Stomach (tissue), 9 donors: ENCODE data around the gene PCBP3. TPM values are rescaled to one million over a fixed set of nuclear protein-coding genes. Genes with fewer than 3 reads are reported as not detected.

ENCODE experiments used
- DNase-seq, 2 donors: peaks; one replicate each; pipeline versions ENCODE4 v3.0.0 to v3.0.0-alpha.2; 2013 to 2019
- H3K27ac ChIP-seq, 5 donors: fragments of 200-600 bp in 4 of 5; sonication (generic) in 4 of 5; one replicate each; pipeline ENCODE4 v1.5.1; 2013 to 2019; ENCODE audit warnings: mild to moderate bottlenecking in 1 of 5, moderate library complexity in 1 of 5
- H3K27me3 ChIP-seq, 3 donors: fragments of 200-600 bp; sonication (generic); one replicate each; pipeline ENCODE4 v1.5.1; 2017 to 2019; ENCODE audit warnings: mixed run types in 1 of 3
- H3K36me3 ChIP-seq, 4 donors: fragments of 200-600 bp; sonication (generic); 1 replicate in 3 of 4; 2 replicates in 1 of 4; pipeline ENCODE4 v1.5.1; 2016 to 2019
- H3K4me1 ChIP-seq, 4 donors: fragments of 200-600 bp; sonication (generic); one replicate each; pipeline ENCODE4 v1.5.1; 2016 to 2019
- H3K4me3 ChIP-seq, 4 donors: fragments of 200-600 bp; sonication (generic) in 3 of 4; one replicate each; pipeline ENCODE4 v1.5.1; 2016 to 2019; ENCODE audit warnings: mild to moderate bottlenecking in 1 of 4
- H3K9me3 ChIP-seq, 4 donors: fragments of 200-600 bp; sonication (generic); one replicate each; pipeline ENCODE4 v1.5.1; 2016 to 2019
- EP300 ChIP-seq: sonication (generic); formaldehyde crosslinking; IDR thresholded peaks from one replicate; pipeline ENCODE4 v1.6.1; 2017; ENCODE audit warnings: antibody characterized with exemption
- POLR2A ChIP-seq, 4 donors: fragments of 450-650 bp; IDR thresholded peaks; one replicate each; pipeline ENCODE4 v1.6.1; 2016; ENCODE audit warnings: antibody characterized with exemption in 4 of 4, control low read depth in 2 of 4, mild to moderate bottlenecking in 1 of 4, moderate library complexity in 1 of 4
- POLR2AphosphoS5 ChIP-seq, 3 donors: sonication (generic); formaldehyde crosslinking; IDR thresholded peaks; one replicate each; pipeline ENCODE4 v1.6.1; 2016; ENCODE audit warnings: antibody characterized with exemption in 3 of 3
- WGBS, 5 donors: extraction: QIAGEN DNeasy Blood & Tissue Kit in 3 of 5; methylation state at CpG; one replicate each; pipeline versions ENCODE4 v1.1.5 to v1.1.7; 2013 to 2018; 5-methylcytosine and 5-hydroxymethylcytosine counted together
- intact Hi-C: fragments of 100-400 bp; cut with DNase I; formaldehyde crosslinking; loops from one replicate; pipeline ENCODE4 v1.15.1; 2023; ENCODE audit warnings: low total_unique reads
- polyA plus RNA-seq, 3 donors: library from polyadenylated mRNA; stranded (reverse); fragments of 200-250 nt; gene quantifications; one replicate each; pipeline ENCODE4 v1.2.3, GENCODE V29; 2013
- total RNA-seq, 5 donors: library from RNA; depleted of rRNA; stranded (reverse); fragments of >200 nt; gene quantifications; one replicate each; pipeline versions ENCODE4 v1.1.0 to v1.2.3, GENCODE V29; 2014 to 2016
- TF ChIP-seq, protein P1 (sequence below), 7 experiments: fragments of 450-650 bp in 4 of 7; fragments of 200-600 bp in 3 of 7; sonication (generic) in 3 of 7; IDR thresholded peaks; one replicate each; pipeline ENCODE4 v1.5.1; 2016 to 2019; ENCODE audit warnings: antibody characterized with exemption in 7 of 7, control low read depth in 2 of 7, mild to moderate bottlenecking in 1 of 7
- donor health status: healthy with polysubstance abuse.
- donor health status: Bipolar disorder and iron deficiency.
- donor health status: healthy.

PCBP3 gene
- total and polyA plus RNA-seq, 8 donors, result 1.8 to 10.9 (median 3.3) TPM; not detected in 3

- H3K4me1 ChIP-seq, result no peaks in the 10 kb centered on the region
- no peaks in the 10 kb centered on the region for H3K27me3 ChIP-seq
- H3K9me3 ChIP-seq, result peaks cover 0 to 5% (median 0%) of the 10 kb centered on the region in 4 donors
- no peak for DNase-seq
- WGBS, 5 donors, result 23 to 36% (median 33%) methylated on average over 2 of the region's 2 CpGs
- intact Hi-C loops, result no loop called here
- H3K27ac ChIP-seq, result no peak overlapping the region
- no peaks in the 10 kb centered on the region for H3K36me3 ChIP-seq
- H3K4me3 ChIP-seq, result no peak overlapping the region
- no peak for TF ChIP-seq POLR2A (IDR thresholded peaks at IDR 0.05)
- no peak for TF ChIP-seq EP300
- no peak for TF ChIP-seq POLR2AphosphoS5 (IDR thresholded peaks at IDR 0.05)
- TF ChIP-seq, protein P1, sequence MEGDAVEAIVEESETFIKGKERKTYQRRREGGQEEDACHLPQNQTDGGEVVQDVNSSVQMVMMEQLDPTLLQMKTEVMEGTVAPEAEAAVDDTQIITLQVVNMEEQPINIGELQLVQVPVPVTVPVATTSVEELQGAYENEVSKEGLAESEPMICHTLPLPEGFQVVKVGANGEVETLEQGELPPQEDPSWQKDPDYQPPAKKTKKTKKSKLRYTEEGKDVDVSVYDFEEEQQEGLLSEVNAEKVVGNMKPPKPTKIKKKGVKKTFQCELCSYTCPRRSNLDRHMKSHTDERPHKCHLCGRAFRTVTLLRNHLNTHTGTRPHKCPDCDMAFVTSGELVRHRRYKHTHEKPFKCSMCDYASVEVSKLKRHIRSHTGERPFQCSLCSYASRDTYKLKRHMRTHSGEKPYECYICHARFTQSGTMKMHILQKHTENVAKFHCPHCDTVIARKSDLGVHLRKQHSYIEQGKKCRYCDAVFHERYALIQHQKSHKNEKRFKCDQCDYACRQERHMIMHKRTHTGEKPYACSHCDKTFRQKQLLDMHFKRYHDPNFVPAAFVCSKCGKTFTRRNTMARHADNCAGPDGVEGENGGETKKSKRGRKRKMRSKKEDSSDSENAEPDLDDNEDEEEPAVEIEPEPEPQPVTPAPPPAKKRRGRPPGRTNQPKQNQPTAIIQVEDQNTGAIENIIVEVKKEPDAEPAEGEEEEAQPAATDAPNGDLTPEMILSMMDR (IDR thresholded peaks at IDR 0.05), result no peak
These were observed 51.6 kb downstream of the PCBP3 start for GRCh38 chr21:45695086-45695485.

GRCh38 chr21:45698493-45699184, 55.1 kb downstream of the PCBP3 start:
- peaks cover 0 to 5% (median 0%) of the 10 kb centered on the region in 4 donors for H3K9me3 ChIP-seq
- 55 to 62% (median 62%) methylated on average over 3 of the region's 3 CpGs for WGBS, 5 donors

GRCh38 chr21:45699251-45699942, 55.9 kb downstream of the PCBP3 start:
- Histone ChIP-seq H3K4me3 (no peak overlapping the region), H3K9me3 (peaks cover 0 to 5% (median 0%) of the 10 kb centered on the region in 4 donors), H3K36me3 (no peaks in the 10 kb centered on the region), H3K4me1 (no peaks in the 10 kb centered on the region), H3K27me3 (no peaks in the 10 kb centered on the region), H3K27ac (no peak overlapping the region)
- TF ChIP-seq POLR2A (IDR thresholded peaks at IDR 0.05) (no peak), EP300 (no peak), POLR2AphosphoS5 (IDR thresholded peaks at IDR 0.05) (no peak)
- TF ChIP-seq, protein P1 (IDR thresholded peaks at IDR 0.05), result no peak
- no peak for DNase-seq
- intact Hi-C loops, result no loop called here
- 80 to 87% (median 81%) methylated on average over 7 of the region's 7 CpGs for WGBS, 5 donors

More at GRCh38 chr21:45698493-45699184, 55.1 kb downstream of the PCBP3 start:
- no peaks in the 10 kb centered on the region for H3K4me1 ChIP-seq
- DNase-seq, result peak in 1 of 2 donors; percentile 57
- no peak overlapping the region for H3K27ac ChIP-seq
- no peaks in the 10 kb centered on the region for H3K36me3 ChIP-seq
- no peaks in the 10 kb centered on the region for H3K27me3 ChIP-seq
- intact Hi-C loops, result no loop called here
- TF ChIP-seq POLR2A (IDR thresholded peaks at IDR 0.05), result no peak
- peak in 2 of 3 donors; percentile 16 to 78 for TF ChIP-seq POLR2AphosphoS5 (IDR thresholded peaks at IDR 0.05)
- no peak overlapping the region for H3K4me3 ChIP-seq

- intact Hi-C loops, result no loop called here
- 91 to 100% (median 96%) methylated on average over 1 of the region's 1 CpG for WGBS, 5 donors
These were observed 56.4 kb downstream of the PCBP3 start for GRCh38 chr21:45699966-45700365.

More at GRCh38 chr21:45699966-45700365, 56.4 kb downstream of the PCBP3 start:
- Histone ChIP-seq H3K27ac (no peak overlapping the region), H3K4me3 (no peak overlapping the region), H3K9me3 (peaks cover 0 to 5% (median 0%) of the 10 kb centered on the region in 4 donors), H3K27me3 (no peaks in the 10 kb centered on the region), H3K36me3 (no peaks in the 10 kb centered on the region), H3K4me1 (no peaks in the 10 kb centered on the region)
- TF ChIP-seq EP300 (no peak), POLR2AphosphoS5 (IDR thresholded peaks at IDR 0.05) (no peak), POLR2A (IDR thresholded peaks at IDR 0.05) (no peak)
- TF ChIP-seq, protein P1 (IDR thresholded peaks at IDR 0.05), result no peak
- no peak for DNase-seq
